ENCODE results near the gene LRRC1.

DNA sequence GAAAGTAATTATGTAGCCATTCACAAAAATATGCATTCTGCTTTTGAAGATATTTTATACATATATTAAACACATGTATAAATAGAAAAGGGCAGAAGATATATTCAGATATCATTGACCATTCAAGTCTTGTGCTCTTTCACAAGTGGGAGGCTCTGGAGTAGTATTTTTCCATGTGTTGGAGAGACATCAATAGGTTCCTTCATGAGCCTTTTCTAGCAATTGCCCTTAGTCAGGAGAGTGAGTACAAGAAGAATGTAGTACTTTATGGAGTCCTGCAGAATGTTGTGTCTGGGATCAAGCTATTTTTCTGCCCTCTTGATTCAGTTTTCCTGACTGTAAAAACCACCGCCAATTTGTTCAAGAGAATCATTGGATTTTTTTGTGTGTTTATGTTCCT lies 117.9 kb downstream of the LRRC1 start:
- TF ChIP-seq CTCF (conservative IDR thresholded peaks at IDR 0.05) (no peak), ZFX (IDR thresholded peaks at IDR 0.05) (no peak)

Data from C4-2B (cell line).